Pancreas (tissue), 10 donors: Measurements from ENCODE around the gene EHD3. TPM values are rescaled to one million over a fixed set of nuclear protein-coding genes. Genes with fewer than 3 reads are reported as not detected.

Source experiments
- ATAC-seq, 4 donors: fragments of 200-7000 bp; cut with Tn5 transposase; one replicate each; pipeline versions ENCODE4 v1.8.0 to v1.9.1; 2020; ENCODE audit warnings: mild to moderate bottlenecking in 4 of 4, moderate library complexity in 4 of 4
- DNase-seq, 6 donors: peaks; one replicate each; pipeline ENCODE4 v3.0.0-alpha.2; 2020
- FAIRE-seq: peaks from 2 replicates; lab custom pipeline; 2012; peaks lifted over from hg19 to GRCh38; lab: Jason Lieb, UNC
- H3K27ac ChIP-seq, 4 donors: fragments of 200-600 bp; sonication (generic); 1 replicate in 3 of 4; 2 replicates in 1 of 4; pipeline versions ENCODE4 v1.5.0 to v1.8.0; 2020
- H3K27me3 ChIP-seq, 4 donors: fragments of 200-600 bp; one replicate each; pipeline ENCODE4 v1.8.0; 2021
- H3K36me3 ChIP-seq, 3 donors: fragments of 200-600 bp; sonication (generic) in 1 of 3; one replicate each; pipeline versions ENCODE4 v1.5.0 to v1.8.0; 2020 to 2021
- H3K4me1 ChIP-seq, 3 donors: fragments of 200-600 bp; one replicate each; pipeline ENCODE4 v1.8.0; 2021
- H3K4me3 ChIP-seq, 4 donors: fragments of 200-600 bp; sonication (generic) in 2 of 4; one replicate each; pipeline versions ENCODE4 v1.5.0 to v1.8.0; 2020 to 2021
- H3K9me3 ChIP-seq, 4 donors: fragments of 200-600 bp; one replicate each; pipeline ENCODE4 v1.8.0; 2021
- CTCF ChIP-seq, 4 donors: fragments of 200-600 bp; sonication (generic) in 3 of 4; IDR thresholded peaks; one replicate each; pipeline versions ENCODE4 v1.5.0 to v1.8.0; 2021; ENCODE audit warnings: antibody characterized with exemption in 4 of 4
- WGBS, 2 donors: extraction: QIAGEN DNeasy Blood & Tissue Kit; methylation state at CpG; one replicate each; pipeline ENCODE4 v1.1.7; 2013; 5-methylcytosine and 5-hydroxymethylcytosine counted together
- intact Hi-C, 3 donors: fragments of 100-400 bp; cut with DNase I; formaldehyde crosslinking; loops; one replicate each; pipeline versions ENCODE4 v1.11.1 to v1.14.2; 2022
- polyA plus RNA-seq, 2 donors: library from polyadenylated mRNA; stranded (reverse); fragments of 200-250 nt; gene quantifications; one replicate each; pipeline ENCODE4 v1.2.3, GENCODE V29; 2013
- total RNA-seq, 6 donors: library from RNA; stranded (reverse); fragmentation: NEBNext Ultra II Directional in 4 of 6; extraction: Animal tissue kit (Norgen Biotek cat#: 25700) in 4 of 6; gene quantifications; one replicate each; pipeline versions ENCODE4 v1.2.1 to v1.2.4, GENCODE V29; 2021 to 2023
- donor health status: healthy with polysubstance abuse.
- donor health status: DM: no; HTN: no; CAD: no; lungs with moderate emphysema.
- donor health status: DM: no; HTN: no; CAD: no.
- donor health status: control.
- donor health status: control.
- donor health status: Bipolar disorder and iron deficiency.
- donor health status: DM: yes; HTN: yes; CAD: no.
- donor health status: DM: no; HTN: no; CAD: no.
- donor health status: DM: no; HTN: no; CAD: no.
- donor health status: DM: yes; HTN: yes; CAD: no.

The EHD3 gene
- total and polyA plus RNA-seq, 8 donors = 0.46 to 3.5 (median 0.81) TPM

GRCh38 chr2:31207790-31208189 is 26.2 kb upstream of the EHD3 start:
- Histone ChIP-seq H3K4me3 (no peak overlapping the region), H3K9me3 (no peaks in the 10 kb centered on the region), H3K4me1 (no peaks in the 10 kb centered on the region), H3K27me3 (no peaks in the 10 kb centered on the region), H3K36me3 (no peaks in the 10 kb centered on the region), H3K27ac (no peak overlapping the region)
- no peak for DNase-seq
- FAIRE-seq = no peak
- no peak for ATAC-seq
- no peak for TF ChIP-seq CTCF (IDR thresholded peaks at IDR 0.05)
- intact Hi-C loops = no loop called here
- WGBS, 2 donors = 55 to 61% methylated on average over 2 of the region's 2 CpGs

GRCh38 chr2:31208240-31208639 is 25.7 kb upstream of the EHD3 start:
- TF ChIP-seq CTCF (IDR thresholded peaks at IDR 0.05) = no peak
- Histone ChIP-seq H3K4me3 (no peak overlapping the region), H3K9me3 (no peaks in the 10 kb centered on the region), H3K36me3 (no peaks in the 10 kb centered on the region), H3K27ac (no peak overlapping the region), H3K4me1 (no peaks in the 10 kb centered on the region), H3K27me3 (no peaks in the 10 kb centered on the region)
- FAIRE-seq = no peak
- no peak for DNase-seq
- ATAC-seq = no peak
- 88 to 97% methylated on average over 1 of the region's 1 CpG for WGBS, 2 donors
- intact Hi-C loops = no loop called here

- Histone ChIP-seq H3K9me3 (no peaks in the 10 kb centered on the region), H3K36me3 (no peaks in the 10 kb centered on the region), H3K4me3 (no peak overlapping the region), H3K27me3 (no peaks in the 10 kb centered on the region), H3K4me1 (no peaks in the 10 kb centered on the region), H3K27ac (no peak overlapping the region)
- WGBS, 2 donors = 71% methylated on average over 9 of the region's 9 CpGs
- no peak for TF ChIP-seq CTCF (IDR thresholded peaks at IDR 0.05)
- DNase-seq = no peak
- no peak for FAIRE-seq
- intact Hi-C loops = no loop called here
- ATAC-seq = no peak
Measured at GRCh38 chr2:31212659-31213600, 21.0 kb upstream of the EHD3 start.

GRCh38 chr2:31213601-31214443 is 20.1 kb upstream of the EHD3 start:
- no peaks in the 10 kb centered on the region for H3K4me1 ChIP-seq
- ATAC-seq (no peak), FAIRE-seq (no peak), DNase-seq (no peak)
- no peaks in the 10 kb centered on the region for H3K27me3 ChIP-seq
- no peak for TF ChIP-seq CTCF (IDR thresholded peaks at IDR 0.05)
- H3K27ac ChIP-seq = no peak overlapping the region
- H3K9me3 ChIP-seq = no peaks in the 10 kb centered on the region
- intact Hi-C loops = no loop called here
- no peaks in the 10 kb centered on the region for H3K36me3 ChIP-seq
- WGBS, 2 donors = 10 to 74% methylated on average over 4 of the region's 4 CpGs
- H3K4me3 ChIP-seq = no peak overlapping the region
